ENCODE measurements around the gene MTHFSD.
A peak's percentile ranks its signal among the peaks of the same experiment; 100 is the strongest.

MTHFSD gene

GRCh38 chr16:86569701-86570447, 14.8 kb upstream of the MTHFSD start:
- no peak for DNase-seq

DNA sequence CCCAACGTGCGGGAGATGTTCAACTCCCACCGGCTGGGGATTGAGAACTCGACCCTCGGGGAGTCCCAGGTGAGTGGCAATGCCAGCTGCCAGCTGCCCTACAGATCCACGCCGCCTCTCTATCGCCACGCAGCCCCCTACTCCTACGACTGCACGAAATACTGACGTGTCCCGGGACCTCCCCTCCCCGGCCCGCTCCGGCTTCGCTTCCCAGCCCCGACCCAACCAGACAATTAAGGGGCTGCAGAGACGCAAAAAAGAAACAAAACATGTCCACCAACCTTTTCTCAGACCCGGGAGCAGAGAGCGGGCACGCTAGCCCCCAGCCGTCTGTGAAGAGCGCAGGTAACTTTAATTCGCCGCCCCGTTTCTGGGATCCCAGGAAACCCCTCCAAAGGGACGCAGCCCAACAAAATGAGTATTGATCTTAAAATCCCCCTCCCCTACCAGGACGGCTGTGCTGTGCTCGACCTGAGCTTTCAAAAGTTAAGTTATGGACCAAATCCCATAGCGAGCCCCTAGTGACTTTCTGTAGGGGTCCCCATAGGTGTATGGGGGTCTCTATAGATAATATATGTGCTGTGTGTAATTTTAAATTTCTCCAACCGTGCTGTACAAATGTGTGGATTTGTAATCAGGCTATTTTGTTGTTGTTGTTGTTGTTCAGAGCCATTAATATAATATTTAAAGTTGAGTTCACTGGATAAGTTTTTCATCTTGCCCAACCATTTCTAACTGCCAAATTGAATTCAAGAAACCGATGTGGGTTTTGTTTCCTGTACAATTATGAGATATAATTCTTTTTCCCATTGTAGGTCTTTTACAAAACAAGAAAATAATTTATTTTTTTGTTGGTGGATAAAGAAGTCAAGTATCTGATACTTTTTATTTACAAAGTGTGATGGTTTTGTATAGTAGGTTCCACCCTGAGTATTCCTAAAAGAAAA, 13.9 kb upstream of the MTHFSD start:
- DNase-seq, result no peak

- no peak for DNase-seq
Measured at GRCh38 chr16:86567701-86568581, 12.9 kb upstream of the MTHFSD start.

- DNase-seq, result no peak
Measured at GRCh38 chr16:86566966-86567700, 12.1 kb upstream of the MTHFSD start.

GRCh38 chr16:86566601-86566965, 11.5 kb upstream of the MTHFSD start, which contains the start of gene FOXC2:
Gene FOXC2, plus strand, starts transcription at chr16:86566829. Its CDS starts 507 bp downstream, at chr16:86567336.
- DNase-seq, result no peak

GRCh38 chr16:86565644-86566511, 10.8 kb upstream of the MTHFSD start:
- no peak for DNase-seq

GRCh38 chr16:86565181-86565631, 10.2 kb upstream of the MTHFSD start:
- DNase-seq, result no peak

DNA sequence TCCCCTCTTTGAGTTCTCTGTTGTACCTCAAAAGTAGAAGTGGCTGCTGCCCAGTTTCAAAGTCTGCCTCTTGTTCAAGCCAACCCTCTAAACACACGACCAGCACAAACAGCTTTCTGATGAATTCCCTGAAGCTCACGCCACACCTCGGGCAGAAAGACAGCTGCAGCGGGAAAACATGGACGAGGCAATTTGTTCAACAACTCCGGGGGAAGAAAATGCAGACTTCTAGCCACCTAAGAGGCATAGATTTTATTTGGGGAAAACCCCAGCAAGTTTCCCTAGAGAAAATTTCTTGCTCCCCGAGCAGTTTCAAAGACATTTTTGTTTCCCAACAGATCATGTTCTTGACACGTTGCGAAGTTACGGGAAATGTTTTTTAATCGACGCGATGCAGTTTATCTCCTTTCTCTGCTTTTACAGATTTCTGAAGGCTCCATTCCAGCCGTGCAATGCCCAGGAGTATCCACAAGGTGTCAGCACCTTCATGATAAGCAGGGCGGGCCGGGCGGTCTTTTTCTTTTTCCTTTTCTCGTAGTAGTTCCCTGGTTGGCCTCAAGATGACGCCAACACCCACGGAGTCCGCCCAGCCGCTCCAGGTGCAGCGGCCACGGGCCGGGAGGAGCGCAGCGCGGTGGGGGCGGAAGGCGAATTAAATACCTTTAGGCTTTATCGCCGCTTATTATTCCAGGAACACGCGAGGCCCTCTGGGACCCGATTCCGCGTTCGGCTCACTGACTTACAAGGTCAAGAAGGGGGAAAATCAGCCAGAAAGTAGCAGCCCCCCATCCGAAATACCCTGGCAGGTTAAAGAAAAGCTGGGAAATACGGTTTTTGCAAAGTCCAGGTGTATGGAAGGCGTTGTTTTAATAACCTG, 8.7 kb upstream of the MTHFSD start:
- peak; percentile 1 for DNase-seq

DNA sequence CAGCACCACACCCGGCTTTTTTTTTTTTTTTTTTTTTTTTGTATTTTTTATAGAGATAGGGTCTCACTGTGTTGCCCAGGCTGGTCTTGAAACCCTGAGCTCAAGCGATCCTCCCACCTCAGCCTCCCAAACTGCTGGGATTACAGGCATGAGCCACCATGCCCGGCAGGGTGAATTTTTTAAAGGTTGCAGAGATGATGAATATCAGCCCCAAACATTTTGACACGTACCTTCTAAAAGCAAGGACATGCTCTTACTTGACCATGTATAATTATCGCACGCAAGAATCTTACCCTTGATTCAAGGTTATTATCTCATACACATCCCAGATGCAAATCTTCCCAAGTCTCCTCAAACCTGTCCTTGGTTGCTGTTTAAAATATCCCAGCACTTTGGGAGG, 7.3 kb upstream of the MTHFSD start:
- DNase-seq, result no peak

DNA sequence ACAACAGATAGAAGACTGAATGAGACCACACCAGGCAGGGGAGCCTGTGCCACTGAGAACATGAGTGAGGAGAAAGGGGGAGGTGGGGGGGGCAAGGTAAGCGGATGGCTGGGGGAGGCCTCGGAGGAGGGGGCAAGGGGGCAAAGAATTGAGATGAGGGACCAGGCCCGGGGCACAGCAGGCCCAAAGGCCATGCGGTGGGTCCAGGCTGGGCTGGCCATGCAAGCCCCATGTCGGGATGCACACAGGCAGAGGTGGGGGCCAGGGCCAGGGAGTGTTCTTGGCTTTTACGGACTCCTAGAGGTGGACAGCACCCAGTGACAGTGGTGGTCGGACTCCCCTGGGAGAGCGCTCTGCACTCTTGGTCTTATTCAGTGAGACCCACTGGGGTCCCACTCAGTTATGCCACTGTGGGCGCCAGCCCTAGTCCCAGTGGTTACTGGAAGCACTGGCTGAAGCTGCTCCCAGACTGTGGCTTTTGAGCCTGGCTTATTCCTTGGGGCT, 4.8 kb upstream of the MTHFSD start:
- no peak for DNase-seq

DNA sequence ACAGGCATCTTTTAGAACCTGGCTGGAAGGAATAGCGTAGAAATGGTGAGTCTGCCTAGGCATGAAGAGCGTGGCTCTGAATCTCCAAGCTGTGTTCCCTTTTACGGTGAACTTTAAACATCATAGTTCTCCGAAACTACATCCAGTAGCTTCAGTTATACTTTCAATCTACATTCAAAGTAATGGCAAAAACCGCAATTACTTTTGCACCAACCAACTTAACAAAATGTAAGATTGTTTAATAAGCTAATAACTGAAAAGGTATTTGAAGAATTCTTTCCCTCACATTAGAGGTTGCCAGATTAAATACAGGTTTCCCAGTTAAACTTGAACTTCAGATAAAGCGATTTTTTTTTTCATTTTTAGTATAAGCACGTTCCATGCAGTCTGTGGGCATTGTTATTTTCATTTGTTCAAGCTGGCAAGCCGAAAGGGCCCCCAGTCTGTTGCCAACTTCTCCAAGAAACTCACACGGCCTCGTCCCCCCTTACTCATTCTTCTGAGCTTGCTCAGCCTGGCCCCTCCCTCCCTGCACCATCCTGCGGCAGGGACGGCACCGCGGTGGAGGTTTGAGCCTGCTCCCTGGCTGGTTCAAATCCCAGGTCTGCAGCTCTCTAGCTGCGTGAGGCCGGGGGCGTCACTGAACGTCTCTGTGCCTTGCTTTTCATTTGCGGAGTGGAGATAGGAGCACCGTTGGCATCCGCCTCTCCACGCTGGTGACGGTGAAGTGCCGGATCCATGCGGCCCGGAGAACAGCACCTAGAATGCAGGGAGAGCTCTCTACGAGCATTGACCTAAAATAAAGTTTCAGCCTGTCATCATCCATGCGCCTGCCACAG, 3.5 kb upstream of the MTHFSD start:
- no peak for DNase-seq

GRCh38 chr16:86557587-86557986, 2.6 kb upstream of the MTHFSD start:
- DNase-seq, result no peak

DNA sequence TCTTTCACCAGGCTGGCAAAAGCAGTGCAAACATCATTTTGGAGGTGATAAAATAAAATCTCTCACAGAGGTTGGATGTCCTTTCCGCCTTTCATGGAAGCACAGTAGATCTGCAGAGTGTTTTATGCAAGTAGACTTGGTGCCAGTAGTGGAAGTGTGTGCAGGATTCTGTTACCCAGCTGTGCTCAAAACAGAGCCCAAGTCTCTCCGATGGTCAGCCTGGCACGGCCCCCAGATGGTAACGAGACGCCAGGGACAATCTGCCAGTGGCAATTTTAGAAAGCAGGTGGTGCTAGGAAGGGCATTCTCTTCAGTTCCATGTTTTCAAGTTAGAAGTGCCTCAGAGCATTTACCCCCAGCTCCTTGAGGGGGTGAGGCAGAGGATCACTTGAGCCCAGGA, 1.5 kb upstream of the MTHFSD start:
- DNase-seq, result no peak

DNA sequence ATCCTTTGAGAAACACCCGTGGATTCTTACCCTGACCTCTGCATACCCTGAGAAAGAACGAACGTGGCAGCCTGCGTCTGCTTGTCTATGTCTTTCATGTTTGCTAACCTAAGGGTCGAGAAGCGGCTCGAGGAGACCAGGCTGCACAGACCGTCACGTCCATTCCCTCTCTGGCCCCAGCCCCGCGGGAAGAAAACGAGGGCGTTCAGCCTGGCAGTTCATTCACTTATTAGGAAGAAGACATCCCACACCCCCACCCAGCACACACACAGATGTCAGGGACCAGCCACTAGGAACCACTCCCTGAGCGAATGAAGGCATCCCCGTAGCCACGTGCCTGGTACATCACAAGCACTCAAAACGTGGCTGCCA, 655 bp upstream of the MTHFSD start:
- DNase-seq, result no peak

- no peak for DNase-seq
Measured at GRCh38 chr16:86554599-86554916, 477 bp downstream of the MTHFSD start.

DNA sequence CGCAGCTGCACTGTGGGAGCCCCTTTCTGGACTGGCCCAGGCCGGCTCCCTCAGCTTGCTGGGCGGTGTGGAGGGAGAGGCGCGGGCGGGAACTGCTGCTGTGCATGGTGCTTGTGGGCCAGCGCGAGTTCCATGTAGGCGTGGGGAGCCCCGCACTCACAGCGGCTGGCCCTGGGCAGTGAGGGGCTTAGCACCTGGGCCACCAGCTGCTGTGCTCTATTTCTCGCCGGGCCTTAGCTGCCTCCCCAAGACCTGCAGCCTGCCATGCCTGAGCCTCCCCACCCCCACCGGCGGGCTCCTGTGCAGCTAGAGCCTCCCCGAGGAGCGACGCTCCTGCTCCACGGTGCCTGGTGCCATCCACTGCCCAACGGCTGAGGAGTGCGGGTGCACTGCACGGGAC, 1.7 kb downstream of the MTHFSD start:
- DNase-seq, result no peak

- no peak for DNase-seq
Measured at GRCh38 chr16:86550281-86550680, 4.8 kb downstream of the MTHFSD start.

DNA sequence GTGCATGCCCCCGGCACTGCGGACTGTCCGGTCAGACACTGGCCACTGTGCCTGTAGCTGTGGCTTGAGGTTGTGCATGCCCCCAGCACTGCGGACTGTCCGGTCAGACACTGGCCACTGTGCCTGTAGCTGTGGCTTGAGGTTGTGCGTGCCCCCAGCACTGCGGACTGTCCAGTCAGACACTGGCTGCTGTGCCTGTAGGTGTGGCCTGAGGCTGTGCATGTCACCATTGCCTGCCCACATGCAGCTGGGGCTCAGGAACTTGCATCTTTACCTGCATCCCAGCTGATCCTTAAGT, 5.2 kb downstream of the MTHFSD start:
- no peak for DNase-seq
